Sigmoid colon (tissue), 7 donors: Measurements from ENCODE around the gene TLR1. TPM values are rescaled to one million over a fixed set of nuclear protein-coding genes. Genes with fewer than 3 reads are reported as not detected.
A peak's percentile ranks its signal among the peaks of the same experiment; 100 is the strongest.

Source experiments
- DNase-seq: peaks from one replicate; pipeline ENCODE4 v3.0.0-alpha.2; 2019
- H3K27ac ChIP-seq, 4 donors: fragments of 200-600 bp; sonication (generic); one replicate each; pipeline ENCODE4 v1.5.1; 2016 to 2019; ENCODE audit warnings: mild to moderate bottlenecking in 1 of 4
- H3K27me3 ChIP-seq, 3 donors: fragments of 200-600 bp; sonication (generic); one replicate each; pipeline ENCODE4 v1.5.1; 2019; ENCODE audit warnings: mild to moderate bottlenecking in 1 of 3
- H3K36me3 ChIP-seq, 4 donors: fragments of 200-600 bp; sonication (generic); one replicate each; pipeline ENCODE4 v1.5.1; 2016 to 2019
- H3K4me1 ChIP-seq, 4 donors: fragments of 200-600 bp; sonication (generic); one replicate each; pipeline ENCODE4 v1.5.1; 2017 to 2019
- H3K4me3 ChIP-seq, 4 donors: fragments of 200-600 bp; sonication (generic); one replicate each; pipeline ENCODE4 v1.5.1; 2017 to 2019; ENCODE audit warnings: mild to moderate bottlenecking in 2 of 4, moderate library complexity in 1 of 4
- H3K9me3 ChIP-seq, 4 donors: fragments of 200-600 bp in 3 of 4; sonication (generic) in 3 of 4; one replicate each; pipeline versions ENCODE4 v1.5.1 to v1.6.1; 2013 to 2019
- EP300 ChIP-seq, 4 donors: sonication (generic); formaldehyde crosslinking; IDR thresholded peaks; one replicate each; pipeline ENCODE4 v1.6.1; 2017; ENCODE audit warnings: antibody characterized with exemption in 4 of 4
- POLR2A ChIP-seq, 2 donors: fragments of 450-650 bp; IDR thresholded peaks; one replicate each; pipeline ENCODE4 v1.6.1; 2016; ENCODE audit warnings: antibody characterized with exemption in 2 of 2, mild to moderate bottlenecking in 2 of 2, moderate library complexity in 2 of 2
- POLR2AphosphoS5 ChIP-seq, 4 donors: sonication (generic); formaldehyde crosslinking; IDR thresholded peaks; one replicate each; pipeline ENCODE4 v1.6.1; 2017; ENCODE audit warnings: antibody characterized with exemption in 4 of 4
- WGBS, 2 donors: extraction: QIAGEN DNeasy Blood & Tissue Kit; methylation state at CpG; one replicate each; pipeline ENCODE4 v1.1.7; 2013; 5-methylcytosine and 5-hydroxymethylcytosine counted together
- intact Hi-C: fragments of 100-400 bp; cut with DNase I; formaldehyde crosslinking; loops from one replicate; pipeline ENCODE4 v1.15.1; 2023
- polyA plus RNA-seq, 3 donors: library from polyadenylated mRNA; stranded (reverse); fragments of 200-250 nt; gene quantifications; one replicate each; pipeline ENCODE4 v1.2.3, GENCODE V29; 2013
- total RNA-seq, 4 donors: library from RNA; depleted of rRNA; stranded (reverse); fragments of >200 nt; gene quantifications; one replicate each; pipeline ENCODE4 v1.1.0, GENCODE V29; 2016
- TF ChIP-seq, protein P1 (sequence below), 4 experiments: fragments of 450-650 bp in 3 of 4; fragments of 200-600 bp in 1 of 4; IDR thresholded peaks; one replicate each; pipeline ENCODE4 v1.5.1; 2016 to 2019; ENCODE audit warnings: antibody characterized with exemption in 4 of 4, mild to moderate bottlenecking in 3 of 4, moderate library complexity in 2 of 4
- donor health status: healthy with polysubstance abuse.
- donor health status: Bipolar disorder and iron deficiency.
- donor health status: healthy.

The TLR1 gene
- total and polyA plus RNA-seq, 7 donors = 1.8 to 15.7 (median 8.7) TPM

DNA sequence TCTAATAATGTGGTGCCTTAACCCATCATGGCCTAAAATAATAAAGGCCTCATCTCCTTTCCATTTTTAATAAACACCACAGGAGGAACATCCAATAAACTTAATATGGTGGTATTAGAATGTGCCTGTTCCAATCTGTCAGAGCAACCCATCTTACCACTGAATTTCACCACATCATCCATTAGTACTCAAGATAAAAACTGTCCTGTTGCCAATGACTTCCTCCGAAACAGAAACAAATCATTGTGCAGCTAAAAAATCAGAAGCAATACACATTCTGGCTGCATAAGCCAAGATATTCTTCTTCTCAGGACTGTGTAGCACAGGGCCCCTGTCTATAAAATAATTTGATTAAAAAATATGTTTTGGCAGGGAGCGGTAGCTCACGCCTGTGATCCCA lies 40.3 kb downstream of the TLR1 start:
- H3K4me3 ChIP-seq = no peak overlapping the region
- DNase-seq = no peak
- intact Hi-C loops = loop anchor here (5.0 kb wide), 1 partner anchor 38 kb away; the partner anchor contains the start of gene TLR1
- 87 to 98% methylated on average over 3 of the region's 3 CpGs for WGBS, 2 donors
- no peak for TF ChIP-seq EP300 (IDR thresholded peaks at IDR 0.05)
- TF ChIP-seq, protein P1, sequence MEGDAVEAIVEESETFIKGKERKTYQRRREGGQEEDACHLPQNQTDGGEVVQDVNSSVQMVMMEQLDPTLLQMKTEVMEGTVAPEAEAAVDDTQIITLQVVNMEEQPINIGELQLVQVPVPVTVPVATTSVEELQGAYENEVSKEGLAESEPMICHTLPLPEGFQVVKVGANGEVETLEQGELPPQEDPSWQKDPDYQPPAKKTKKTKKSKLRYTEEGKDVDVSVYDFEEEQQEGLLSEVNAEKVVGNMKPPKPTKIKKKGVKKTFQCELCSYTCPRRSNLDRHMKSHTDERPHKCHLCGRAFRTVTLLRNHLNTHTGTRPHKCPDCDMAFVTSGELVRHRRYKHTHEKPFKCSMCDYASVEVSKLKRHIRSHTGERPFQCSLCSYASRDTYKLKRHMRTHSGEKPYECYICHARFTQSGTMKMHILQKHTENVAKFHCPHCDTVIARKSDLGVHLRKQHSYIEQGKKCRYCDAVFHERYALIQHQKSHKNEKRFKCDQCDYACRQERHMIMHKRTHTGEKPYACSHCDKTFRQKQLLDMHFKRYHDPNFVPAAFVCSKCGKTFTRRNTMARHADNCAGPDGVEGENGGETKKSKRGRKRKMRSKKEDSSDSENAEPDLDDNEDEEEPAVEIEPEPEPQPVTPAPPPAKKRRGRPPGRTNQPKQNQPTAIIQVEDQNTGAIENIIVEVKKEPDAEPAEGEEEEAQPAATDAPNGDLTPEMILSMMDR (IDR thresholded peaks at IDR 0.05) = no peak
- no peak for TF ChIP-seq POLR2A (IDR thresholded peaks at IDR 0.05)
- TF ChIP-seq POLR2AphosphoS5 (IDR thresholded peaks at IDR 0.05) = no peak
- no peaks in the 10 kb centered on the region for H3K36me3 ChIP-seq
- no peak overlapping the region for H3K27ac ChIP-seq
- no peaks in the 10 kb centered on the region for H3K9me3 ChIP-seq
- H3K4me1 ChIP-seq = peaks cover 0 to 2% (median 1%) of the 10 kb centered on the region in 4 donors
- no peaks in the 10 kb centered on the region for H3K27me3 ChIP-seq

DNA sequence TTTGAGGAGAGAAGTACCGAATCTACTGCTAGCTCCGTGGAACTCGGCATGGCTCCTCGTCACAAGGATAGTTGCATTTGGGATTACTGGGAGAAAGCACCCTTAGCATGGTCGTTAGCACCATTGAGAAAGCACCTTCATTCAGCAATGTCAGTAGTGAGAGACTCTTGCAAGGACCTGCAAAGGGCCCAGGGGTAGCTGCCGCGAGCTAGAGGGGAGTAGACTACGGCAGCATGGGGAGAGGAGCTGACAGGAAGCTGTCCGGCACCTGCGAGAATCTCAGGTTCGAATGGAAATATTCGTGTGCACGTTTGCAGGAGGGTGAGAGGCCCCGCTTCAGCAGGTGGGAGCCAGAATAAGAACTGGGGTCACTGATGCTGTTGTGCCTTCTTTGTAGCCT lies 42.0 kb downstream of the TLR1 start:
- no peak overlapping the region for H3K27ac ChIP-seq
- TF ChIP-seq POLR2A (IDR thresholded peaks at IDR 0.05) = no peak
- TF ChIP-seq EP300 (IDR thresholded peaks at IDR 0.05) = no peak
- TF ChIP-seq, protein P1 (IDR thresholded peaks at IDR 0.05) = no peak
- TF ChIP-seq POLR2AphosphoS5 (IDR thresholded peaks at IDR 0.05) = no peak
- no peak for DNase-seq
- no peaks in the 10 kb centered on the region for H3K9me3 ChIP-seq
- H3K4me3 ChIP-seq = no peak overlapping the region
- WGBS, 2 donors = 78 to 93% methylated on average over 14 of the region's 14 CpGs
- no peaks in the 10 kb centered on the region for H3K36me3 ChIP-seq
- peaks cover 0 to 5% (median 2%) of the 10 kb centered on the region in 4 donors for H3K4me1 ChIP-seq
- intact Hi-C loops = loop anchor here (5.0 kb wide), 1 partner anchor 40 kb away; the partner anchor contains the start of gene TLR1
- no peaks in the 10 kb centered on the region for H3K27me3 ChIP-seq

DNA sequence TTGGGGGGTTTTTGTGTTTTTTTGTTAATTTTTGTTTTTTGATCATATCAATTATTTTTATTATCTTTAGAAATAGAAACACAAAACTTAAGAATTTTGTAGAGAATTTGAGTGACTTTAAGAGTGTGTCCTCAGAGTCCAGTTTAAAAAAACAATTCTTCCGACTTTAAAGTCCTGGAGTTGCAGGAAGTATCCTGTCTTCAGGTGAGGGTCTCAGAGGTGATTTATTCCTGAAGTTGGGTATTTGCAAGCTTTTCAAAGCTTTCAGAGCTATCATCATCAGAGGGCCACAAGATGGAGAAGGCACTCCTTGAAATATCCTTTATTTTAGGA lies 44.8 kb downstream of the TLR1 start:
- TF ChIP-seq, protein P1 (IDR thresholded peaks at IDR 0.05) = peak in 1 of 4 experiments; percentile 0
- no peak for TF ChIP-seq POLR2AphosphoS5 (IDR thresholded peaks at IDR 0.05)
- no peak overlapping the region for H3K4me3 ChIP-seq
- intact Hi-C loops = loop anchor here (2.0 to 5.0 kb wide), 4 partner anchors 23 to 378 kb away; partner anchors contain the start of genes FAM114A1, TLR1 and TLR10
- H3K9me3 ChIP-seq = no peaks in the 10 kb centered on the region
- DNase-seq = no peak
- 73 to 90% methylated on average over 1 of the region's 1 CpG for WGBS, 2 donors
- no peak overlapping the region for H3K27ac ChIP-seq
- no peaks in the 10 kb centered on the region for H3K36me3 ChIP-seq
- H3K4me1 ChIP-seq = peaks cover 0 to 5% (median 2%) of the 10 kb centered on the region in 4 donors
- H3K27me3 ChIP-seq = no peaks in the 10 kb centered on the region

DNA sequence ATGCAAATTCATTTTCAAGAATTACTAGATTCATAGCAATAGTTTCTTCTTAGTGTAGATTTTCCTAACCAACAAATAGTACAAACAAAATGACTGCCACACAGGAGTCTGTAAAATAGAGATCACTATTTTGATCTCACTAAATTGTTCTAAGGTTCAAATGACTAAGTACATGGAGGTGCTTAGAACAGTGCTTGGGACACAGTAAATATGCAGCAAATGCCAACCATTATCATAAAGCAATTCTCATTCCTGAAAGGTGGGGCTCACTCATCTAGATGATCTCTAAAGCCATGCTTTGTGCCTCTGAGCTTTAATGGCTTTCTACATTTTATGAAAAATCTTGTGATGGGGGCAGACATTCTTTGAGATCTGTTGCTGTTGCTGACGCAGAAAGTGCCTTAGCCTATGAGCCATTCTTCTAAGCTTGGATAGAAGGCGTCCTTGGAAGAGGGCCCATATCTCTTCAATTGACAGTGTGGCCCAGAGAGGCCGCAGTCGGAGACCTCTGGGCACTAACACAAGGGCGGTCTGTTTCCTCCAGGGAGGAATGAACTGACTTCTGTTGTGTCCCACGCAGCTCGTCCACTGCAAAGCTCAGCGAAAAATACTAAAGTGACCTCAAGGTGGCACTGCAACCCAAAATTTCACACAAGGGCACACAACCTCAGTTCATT lies 45.3 kb downstream of the TLR1 start:
- 11 to 13% methylated on average over 8 of the region's 8 CpGs for WGBS, 2 donors

More for the DNA sequence above, 45.3 kb downstream of the TLR1 start:
- Histone ChIP-seq H3K36me3 (no peaks in the 10 kb centered on the region), H3K9me3 (no peaks in the 10 kb centered on the region), H3K27ac (peak overlapping the region in 2 of 4 donors; percentile 29 to 31), H3K4me1 (peaks cover 0 to 5% (median 2%) of the 10 kb centered on the region in 4 donors), H3K4me3 (no peak overlapping the region), H3K27me3 (no peaks in the 10 kb centered on the region)
- no peak for TF ChIP-seq POLR2A (IDR thresholded peaks at IDR 0.05)
- TF ChIP-seq, protein P1 (IDR thresholded peaks at IDR 0.05) = peak; percentile 28 to 66 (median 58)
- DNase-seq = peak; percentile 81
- intact Hi-C loops = loop anchor here (2.0 to 5.0 kb wide), 3 partner anchors 24 to 378 kb away; partner anchors contain the start of genes FAM114A1 and TLR10
